Liver (tissue), 3 donors: ENCODE measurements around the gene ELK1.

Experiments used
- ATF3 ChIP-seq: IDR thresholded peaks from 2 replicates; pipeline ENCODE4 v1.6.1; 2016; ENCODE audit warnings: antibody characterized with exemption
- CTCF ChIP-seq: fragments of 150-350 bp; IDR thresholded peaks from 2 replicates; pipeline ENCODE4 v1.5.1; 2017; ENCODE audit warnings: improper control_type of control experiment, low read depth, low read length; ENCODE audit not compliant: missing input control
- EGR1 ChIP-seq, 2 donors: IDR thresholded peaks; 2 replicates each; pipeline ENCODE4 v1.6.1; 2016 to 2018; ENCODE audit warnings: antibody characterized with exemption in 2 of 2, low read depth in 2 of 2
- HNF4A ChIP-seq, 2 donors: conservative IDR thresholded peaks; 2 replicates each; pipeline ENCODE4 v1.6.1; 2016; ENCODE audit warnings: antibody characterized with exemption in 2 of 2, mild to moderate bottlenecking in 2 of 2
- JUND ChIP-seq, 2 donors: IDR thresholded peaks; 2 replicates each; pipeline ENCODE4 v1.6.1; 2016; ENCODE audit warnings: antibody characterized with exemption in 2 of 2
- MAX ChIP-seq: IDR thresholded peaks from 2 replicates; pipeline ENCODE4 v1.6.1; 2016; ENCODE audit warnings: antibody characterized with exemption
- RAD21 ChIP-seq, 2 donors: IDR thresholded peaks; 2 replicates each; pipeline ENCODE4 v1.6.1; 2016; ENCODE audit warnings: antibody characterized with exemption in 2 of 2, mild to moderate bottlenecking in 2 of 2
- SP1 ChIP-seq: IDR thresholded peaks from 2 replicates; pipeline ENCODE4 v1.6.1; 2018; ENCODE audit warnings: antibody characterized with exemption, mild to moderate bottlenecking
- TAF1 ChIP-seq: conservative IDR thresholded peaks from 2 replicates; pipeline ENCODE4 v1.6.1; 2016; ENCODE audit warnings: antibody characterized with exemption, mild to moderate bottlenecking
- ZBTB33 ChIP-seq: IDR thresholded peaks from 2 replicates; pipeline ENCODE4 v1.6.1; 2016; ENCODE audit warnings: antibody characterized with exemption
- donor health status: healthy.
- donor health status: healthy.

GRCh38 chrX:47683829-47684205 lies 33.5 kb upstream of the ELK1 start:
- TF ChIP-seq CTCF (no peak), EGR1 (IDR thresholded peaks at IDR 0.05; ENCODE audit: low read depth in 2 of 2) (no peak), SP1 (no peak), TAF1 (no peak), ATF3 (no peak), MAX (no peak), ZBTB33 (no peak), HNF4A (conservative IDR thresholded peaks at IDR 0.05) (no peak), RAD21 (IDR thresholded peaks at IDR 0.05) (no peak), JUND (IDR thresholded peaks at IDR 0.05) (no peak)
